GM19463 (cell line): ENCODE measurements around the gene APOL4.
"Not testable (repeated sequence)": the region's sequence is repeated elsewhere in the genome, so short reads cannot be mapped to it uniquely, and the experiment has no call there.

ENCODE experiments used
- ATAC-seq: cut with Tn5 transposase; IDR thresholded peaks from one replicate; pipeline ENCODE4 v1.9.1; 2021; ENCODE audit warnings: mild to moderate bottlenecking, moderate library complexity; ENCODE audit not compliant: unreplicated experiment

APOL4 gene

DNA sequence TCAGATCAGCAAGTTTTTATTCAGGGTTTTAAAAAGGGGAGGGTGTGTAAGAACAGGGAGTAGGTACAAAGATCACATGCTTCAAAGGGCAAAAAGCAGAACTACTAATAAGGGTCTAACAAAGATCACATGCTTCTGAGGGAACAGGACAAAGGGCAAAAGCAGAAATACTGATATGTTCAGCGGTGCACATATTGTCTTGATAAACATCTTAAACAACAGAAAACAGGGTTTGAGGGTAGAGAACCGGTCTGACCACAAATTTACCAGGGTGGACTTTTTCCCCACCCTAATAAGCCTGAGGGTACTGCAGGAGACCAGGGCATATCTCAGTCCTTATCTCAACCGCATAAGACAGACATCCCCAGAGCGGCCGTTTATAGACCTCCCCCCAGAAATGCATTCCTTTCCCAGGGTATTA, 7.9 kb upstream of the APOL4 start:
- not testable (repeated sequence) for ATAC-seq

GRCh38 chr22:36208914-36209313, 7.3 kb upstream of the APOL4 start:
- ATAC-seq, result no peak

DNA sequence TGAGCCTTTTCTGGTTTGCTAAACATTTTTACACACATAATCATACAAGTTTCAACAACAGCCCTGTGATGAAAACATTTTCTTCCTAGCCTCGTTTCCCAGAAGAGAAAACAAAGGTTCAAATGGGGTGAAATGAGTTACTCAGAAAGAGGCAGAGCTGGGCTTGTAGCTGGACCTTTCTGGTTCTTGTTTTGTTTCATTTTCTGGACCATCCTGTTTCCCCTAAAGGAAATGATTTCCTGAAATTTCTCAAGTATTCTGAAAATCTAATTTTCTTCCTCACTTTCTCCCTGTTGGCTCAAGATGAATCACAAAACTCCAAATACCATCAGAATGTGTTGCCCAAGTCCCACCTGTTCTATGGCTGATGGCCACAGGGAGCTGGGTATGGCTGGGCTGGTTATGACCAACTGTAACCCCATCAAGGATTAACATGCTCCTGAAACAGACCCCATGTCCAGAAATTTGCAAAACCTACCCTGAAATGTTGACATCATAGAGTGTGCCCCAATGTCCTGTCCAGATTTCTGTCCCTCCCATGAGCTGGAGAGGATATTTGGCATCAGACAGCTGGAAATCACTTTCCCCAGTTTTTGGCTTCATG, 6.7 kb upstream of the APOL4 start:
- no peak for ATAC-seq

GRCh38 chr22:36206255-36206654, 4.6 kb upstream of the APOL4 start:
- no peak for ATAC-seq

- ATAC-seq, result not testable (repeated sequence)
These were observed 4.0 kb upstream of the APOL4 start for GRCh38 chr22:36205573-36205972.

DNA sequence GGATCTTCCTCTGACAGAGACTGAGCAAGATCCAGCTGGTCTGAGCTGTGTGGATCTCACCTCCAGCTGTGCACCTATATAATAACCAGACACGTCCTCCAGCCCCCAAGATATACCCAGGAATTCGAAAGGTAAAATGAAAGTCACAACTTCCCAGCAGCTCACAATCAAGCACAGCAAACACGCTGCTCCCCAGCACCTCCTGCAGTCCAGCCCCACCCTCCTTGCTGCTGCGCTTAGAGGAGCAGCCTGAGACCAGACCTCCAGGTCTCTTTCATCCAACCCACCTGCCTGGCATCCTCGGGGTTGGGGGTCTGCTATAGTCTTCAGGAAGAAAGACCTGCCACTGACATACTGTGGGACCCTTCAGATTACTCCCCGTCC, 3.0 kb upstream of the APOL4 start:
- ATAC-seq, result no peak

DNA sequence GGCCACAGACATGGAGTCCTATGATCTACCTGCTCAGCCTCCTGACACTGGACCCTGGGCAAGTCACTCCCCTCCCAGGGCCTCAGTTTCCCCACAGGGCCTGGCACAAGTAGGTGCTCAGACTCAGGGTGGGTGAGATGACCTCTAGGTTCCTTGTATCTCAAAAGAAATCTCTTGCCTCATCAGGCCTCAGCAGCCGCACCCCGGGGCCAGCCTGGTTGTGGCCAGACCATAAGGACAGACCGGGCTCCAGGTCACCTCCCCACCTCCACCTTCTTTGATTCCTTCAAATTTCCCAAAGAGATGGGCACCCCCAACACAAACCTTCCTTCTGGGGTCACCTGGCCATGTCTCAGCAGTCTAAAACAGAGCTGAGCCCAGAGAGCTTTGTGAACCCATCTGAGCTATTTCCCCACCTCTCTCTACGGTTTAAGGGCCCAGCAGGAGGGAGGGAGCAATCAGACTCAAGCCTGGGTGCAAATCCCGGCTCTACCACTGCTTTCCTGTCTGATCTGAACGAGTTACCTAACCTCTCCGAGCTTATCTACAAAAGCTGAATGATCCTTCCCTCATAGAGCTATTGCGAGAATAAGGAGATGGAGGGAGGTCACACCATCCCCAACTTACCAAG, 2.5 kb upstream of the APOL4 start:
- ATAC-seq, result no peak

GRCh38 chr22:36203441-36203840, 1.8 kb upstream of the APOL4 start:
- ATAC-seq, result not testable (repeated sequence)

DNA sequence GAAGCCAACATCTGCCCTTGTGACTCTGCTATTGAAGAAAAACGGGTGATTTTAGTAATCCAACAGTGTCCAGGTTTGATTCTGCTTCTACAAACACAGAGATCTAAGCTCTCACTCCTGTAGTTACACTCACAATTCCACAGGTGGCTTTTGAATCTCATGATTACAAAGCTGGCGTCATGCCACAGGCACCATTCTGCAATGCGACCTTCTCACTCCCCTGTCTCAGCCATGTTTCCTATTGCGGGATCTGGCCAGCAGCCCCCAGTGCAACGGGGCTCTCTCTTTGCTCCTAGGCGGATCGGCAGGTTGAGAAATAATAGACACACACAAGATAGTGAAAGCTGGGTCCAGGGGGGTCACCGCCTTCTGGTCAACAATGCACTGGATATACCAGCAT, 1.3 kb upstream of the APOL4 start:
- ATAC-seq, result not testable (repeated sequence)

DNA sequence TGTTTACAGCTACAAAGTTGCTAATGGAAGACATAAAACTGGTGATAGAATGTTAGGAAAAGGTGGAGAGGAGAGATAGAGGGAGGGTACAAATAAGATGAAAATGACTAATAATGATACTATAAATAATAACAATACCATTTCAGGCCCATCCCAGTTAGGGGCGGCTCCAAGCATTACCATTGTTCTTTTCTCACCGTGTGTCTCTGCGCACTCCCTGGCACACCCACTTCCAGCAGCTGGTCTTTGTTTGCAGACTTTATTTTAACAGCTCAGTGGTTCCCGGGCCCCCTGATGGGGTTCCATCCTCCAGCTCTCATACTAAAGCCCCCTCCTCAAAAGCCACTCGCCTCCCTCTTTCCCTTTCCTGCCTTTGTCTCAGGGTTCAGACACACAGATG, 584 bp downstream of the APOL4 start:
- not testable (repeated sequence) for ATAC-seq

- ATAC-seq, result no peak
These were observed 2.5 kb downstream of the APOL4 start for GRCh38 chr22:36199001-36199551.

DNA sequence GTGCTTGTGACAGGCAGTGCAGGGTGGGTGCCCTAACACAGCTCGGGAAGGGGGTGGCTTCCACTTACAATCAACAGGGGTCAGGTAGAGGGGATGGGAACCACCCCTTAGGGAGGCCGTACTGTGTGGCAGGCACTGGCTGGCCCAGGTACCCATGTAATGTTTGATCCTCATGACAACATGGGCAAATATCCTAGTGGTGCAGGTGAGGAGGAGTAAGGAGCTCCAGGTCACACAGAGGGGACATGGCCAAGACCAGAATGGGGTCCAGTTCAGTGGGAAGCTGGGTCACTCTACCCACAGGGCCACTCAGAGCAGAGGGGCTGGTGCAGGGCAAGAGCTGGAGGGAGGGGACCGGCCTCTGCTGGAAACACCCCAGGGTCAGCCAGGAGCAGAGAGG, 3.1 kb downstream of the APOL4 start:
- ATAC-seq, result no peak

- no peak for ATAC-seq
These were observed 4.0 kb downstream of the APOL4 start for GRCh38 chr22:36197514-36198146.

GRCh38 chr22:36197065-36197440, 4.6 kb downstream of the APOL4 start:
- no peak for ATAC-seq

GRCh38 chr22:36196254-36197064, 5.2 kb downstream of the APOL4 start:
- no peak for ATAC-seq

DNA sequence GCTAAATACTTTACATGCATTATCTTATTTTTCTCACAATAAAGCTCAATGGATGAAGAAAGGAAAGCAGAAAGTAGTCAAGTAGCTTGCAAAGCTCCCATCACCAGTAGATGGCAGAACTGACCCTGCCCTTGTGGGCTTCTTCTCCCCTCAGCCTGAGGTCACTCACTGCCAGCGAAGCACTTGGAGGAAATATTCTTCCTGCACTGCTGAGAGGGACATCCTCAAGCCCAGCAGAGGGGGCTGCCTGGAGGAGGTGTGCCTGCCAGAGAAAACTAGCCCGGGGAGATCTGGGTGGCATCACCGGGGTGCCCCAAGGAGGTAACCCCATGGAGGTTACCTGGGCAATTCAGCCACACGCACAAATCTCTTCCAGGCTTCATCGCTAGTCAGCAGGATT, 6.6 kb downstream of the APOL4 start:
- ATAC-seq, result no peak

- no peak for ATAC-seq
These were observed 7.2 kb downstream of the APOL4 start for GRCh38 chr22:36194385-36194784.

GRCh38 chr22:36193577-36193976, 8.0 kb downstream of the APOL4 start:
- no peak for ATAC-seq

DNA sequence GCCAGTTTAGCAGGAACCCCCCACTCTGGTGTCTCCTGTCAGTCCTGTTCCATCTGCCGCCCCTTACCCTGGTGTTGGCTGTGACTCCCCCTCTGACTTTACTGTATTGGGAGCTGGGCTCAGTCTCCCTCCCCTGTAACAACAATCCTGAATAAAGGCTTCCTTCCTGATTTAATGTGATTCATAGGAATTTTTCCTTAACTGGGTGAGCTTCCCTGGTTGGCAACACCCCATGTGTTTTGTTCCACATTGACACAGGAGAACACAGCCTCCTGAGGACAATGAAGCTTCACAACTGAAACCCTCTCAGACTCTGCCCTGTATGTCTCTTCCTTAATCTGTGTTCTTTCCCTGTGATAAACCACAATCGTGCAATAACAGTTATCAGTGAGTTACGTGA, 8.4 kb downstream of the APOL4 start:
- no peak for ATAC-seq

- ATAC-seq, result no peak
These were observed 9.1 kb downstream of the APOL4 start for GRCh38 chr22:36192542-36192941.

DNA sequence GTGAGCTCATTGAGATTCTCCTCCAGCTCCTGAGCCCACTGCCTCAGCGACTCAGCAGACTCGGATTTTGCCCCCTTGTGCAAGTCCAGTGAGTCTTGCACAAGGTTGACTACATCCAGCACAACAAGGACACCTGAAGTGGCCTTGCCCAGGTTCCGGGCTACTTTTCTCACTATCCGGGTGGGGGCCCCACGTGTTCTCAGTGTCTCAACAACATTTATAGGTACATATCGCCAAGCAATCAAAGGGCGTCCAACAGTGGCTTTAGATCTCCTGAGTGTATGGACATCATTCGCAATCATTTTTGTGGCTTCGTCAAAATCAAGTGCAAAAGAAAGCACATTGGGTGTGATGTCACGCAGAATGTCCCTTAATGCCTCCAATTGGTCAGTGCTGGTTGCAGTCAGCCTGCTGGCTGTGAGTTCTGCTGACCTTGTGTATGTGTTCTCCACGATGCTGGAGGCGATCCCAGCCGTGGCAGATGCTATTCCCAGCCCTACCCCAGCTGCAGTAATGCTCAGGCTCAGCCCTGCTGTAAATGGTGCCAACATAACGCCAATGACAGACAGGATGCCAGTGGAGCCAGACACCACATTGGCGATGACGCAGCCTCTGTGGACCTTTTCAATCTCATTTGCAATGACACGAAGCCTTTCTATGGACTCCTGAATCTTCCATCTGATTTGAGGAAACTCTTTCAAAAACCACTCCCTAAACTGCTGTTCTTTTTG, 10.3 kb downstream of the APOL4 start:
- ATAC-seq, result no peak
